T follicular helper cell (primary cell): ENCODE results near the gene SPATA9.
A peak's percentile ranks its signal among the peaks of the same experiment; 100 is the strongest.

ENCODE experiments used
- DNase-seq: peaks from one replicate; pipeline ENCODE4 v3.0.0-alpha.2; 2020; ENCODE audit warnings: low read depth
- total RNA-seq, 2 experiments: gene quantifications; one replicate each; lab custom pipeline; 2026; lab: John Stamatoyannopoulos, UW

The SPATA9 gene, protein sequence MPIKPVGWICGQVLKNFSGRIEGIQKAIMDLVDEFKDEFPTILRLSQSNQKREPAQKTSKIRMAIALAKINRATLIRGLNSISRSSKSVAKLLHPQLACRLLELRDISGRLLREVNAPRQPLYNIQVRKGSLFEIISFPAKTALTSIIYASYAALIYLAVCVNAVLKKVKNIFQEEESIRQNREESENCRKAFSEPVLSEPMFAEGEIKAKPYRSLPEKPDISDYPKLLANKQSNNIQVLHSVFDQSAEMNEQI
- 0 reads per million in 2 experiments for total RNA-seq

DNA sequence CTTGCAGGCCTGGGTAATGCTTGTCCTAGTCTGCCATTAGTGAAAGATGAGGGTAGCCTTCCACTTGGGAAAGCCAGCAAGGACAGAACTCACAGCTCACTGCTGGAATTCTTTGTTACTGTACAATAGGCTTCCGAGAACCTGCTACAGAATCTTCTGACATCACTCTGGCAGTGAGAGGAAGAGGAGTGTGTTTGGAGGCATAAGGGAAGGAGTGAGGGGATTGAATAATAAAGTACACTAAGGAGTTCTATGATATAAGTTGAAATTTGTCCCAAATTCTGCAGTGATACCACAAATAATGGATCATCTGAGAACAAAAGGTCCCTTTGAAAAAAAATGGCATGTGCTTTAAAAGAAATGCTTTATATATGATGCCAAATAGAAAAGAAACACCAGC lies at the start of gene SPATA9:
SPATA9 (minus strand) TSS at position 101 of the 400 bp plus-strand sequence. CDS start 137 bp downstream, outside the sequence.
- no peak for DNase-seq

GRCh38 chr5:95731571-95732554 lies 49.1 kb upstream of the SPATA9 start:
- DNase-seq: peak; percentile 4

- no peak for DNase-seq
Observed at GRCh38 chr5:95730730-95731570, 48.2 kb upstream of the SPATA9 start, which contains the start of gene RHOBTB3. TSS of gene RHOBTB3 (plus strand) at chr5:95731336. CDS start at chr5:95731683, 347 bp downstream.

DNA sequence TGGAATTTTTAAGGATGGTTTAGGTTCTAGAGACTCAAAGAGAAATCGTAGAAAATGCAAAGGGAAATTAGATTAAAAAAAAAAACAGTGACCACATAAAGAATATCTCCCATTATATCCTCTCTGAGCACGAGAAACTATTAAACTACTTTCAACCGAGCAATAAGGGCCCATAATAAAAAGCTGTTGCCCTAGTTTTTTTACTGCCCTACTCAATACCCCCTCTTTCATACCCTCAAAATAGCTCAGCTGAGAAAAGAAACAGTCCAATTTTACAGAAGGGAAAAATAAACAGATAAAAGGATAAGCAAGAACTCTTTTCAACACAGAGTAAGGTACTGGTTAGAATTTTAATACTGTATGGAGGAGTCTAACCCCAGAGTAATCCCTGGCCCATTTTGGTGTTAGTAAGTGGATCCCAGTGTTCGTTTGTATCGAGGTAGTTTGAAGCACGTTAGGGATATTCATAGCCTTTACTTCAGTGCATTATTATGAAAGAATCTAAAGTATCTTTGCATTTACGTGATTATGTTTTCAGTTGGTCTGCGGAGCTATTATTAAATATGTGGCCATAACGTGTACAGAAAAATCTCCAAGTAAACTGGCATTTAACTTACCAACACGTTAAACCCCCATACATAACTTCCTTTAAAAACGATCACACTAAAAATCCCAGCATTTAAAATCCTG lies 47.4 kb upstream of the SPATA9 start:
- no peak for DNase-seq

GRCh38 chr5:95729115-95730010 lies 46.6 kb upstream of the SPATA9 start:
- DNase-seq: no peak

GRCh38 chr5:95728494-95729114 lies 45.8 kb upstream of the SPATA9 start:
- DNase-seq: no peak

GRCh38 chr5:95727764-95728191 lies 45.0 kb upstream of the SPATA9 start:
- no peak for DNase-seq

- DNase-seq: no peak
Observed at GRCh38 chr5:95726811-95727763, 44.3 kb upstream of the SPATA9 start.

DNA sequence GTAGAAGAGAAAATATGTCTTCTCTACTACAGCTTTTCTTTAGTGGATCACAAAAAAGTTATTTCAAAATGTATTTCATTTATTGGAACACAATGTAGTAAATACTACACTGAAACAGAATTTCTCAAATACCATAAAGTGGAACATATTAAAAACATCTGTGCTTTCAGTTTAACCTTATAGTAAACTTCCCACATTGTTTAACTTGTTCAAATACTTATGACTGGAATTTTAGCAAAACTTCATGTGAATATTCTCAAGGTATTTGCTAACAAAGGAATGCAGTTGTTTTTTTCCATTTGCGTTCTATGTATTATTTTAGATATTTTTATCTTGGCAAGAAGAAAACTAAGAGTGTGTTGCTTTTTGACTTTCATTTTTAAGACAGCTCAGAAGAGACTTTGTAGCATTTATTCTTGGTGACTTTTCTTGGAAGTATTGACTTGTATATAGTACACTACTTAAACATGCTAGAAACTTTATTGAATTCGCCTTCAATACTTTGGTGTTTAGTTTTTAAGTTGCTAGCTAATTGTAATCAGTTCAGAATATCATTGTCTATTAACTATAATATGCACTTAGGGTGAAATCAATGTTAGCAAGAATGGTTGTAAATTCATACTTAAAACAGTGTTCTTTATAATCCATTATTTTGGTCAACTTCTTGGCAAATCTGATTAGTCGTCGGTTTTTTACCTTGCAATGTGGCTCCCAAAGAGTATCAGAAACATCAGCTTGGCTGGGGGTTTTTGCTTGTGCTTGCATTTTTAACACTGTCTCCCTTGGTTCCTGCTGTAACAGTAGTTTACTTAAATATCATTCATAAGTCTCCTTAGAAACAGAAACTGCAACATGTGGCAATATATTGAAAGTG lies 43.4 kb upstream of the SPATA9 start:
- no peak for DNase-seq

GRCh38 chr5:95725071-95725820 lies 42.5 kb upstream of the SPATA9 start:
- no peak for DNase-seq

GRCh38 chr5:95723632-95724369 lies 41.0 kb upstream of the SPATA9 start:
- no peak for DNase-seq

DNA sequence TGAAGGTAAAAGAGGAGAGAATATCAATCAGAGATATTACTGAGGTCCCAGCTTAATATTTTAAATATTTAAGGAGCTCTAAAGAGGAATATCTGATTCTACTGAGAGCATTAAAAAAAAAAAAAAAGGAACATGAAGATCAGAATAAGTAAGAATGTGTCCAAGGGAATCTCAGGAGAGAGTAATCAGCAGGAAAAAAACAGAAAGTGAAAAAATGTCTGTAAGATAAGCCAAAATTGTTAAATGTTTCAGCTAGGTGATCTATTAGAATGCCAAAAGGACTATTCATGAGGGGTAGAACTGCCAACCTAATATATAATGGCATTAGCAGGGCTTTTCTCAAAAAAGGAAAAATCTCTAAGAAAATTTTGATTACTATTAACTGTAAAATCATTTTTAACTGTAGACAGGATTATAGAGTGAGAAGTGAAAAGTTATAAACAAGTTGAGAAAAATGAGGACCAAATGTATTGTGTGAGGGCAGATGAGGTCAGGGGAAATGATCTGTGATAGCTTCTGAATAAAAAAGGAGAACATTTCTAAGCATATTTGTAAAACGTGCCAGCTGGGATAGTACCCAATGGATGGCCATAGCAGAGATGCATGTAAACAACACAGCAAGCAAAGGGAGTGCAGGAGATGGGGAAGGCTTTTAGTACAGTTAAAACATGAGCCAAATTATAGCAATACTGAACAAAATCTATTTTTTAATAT lies 38.9 kb upstream of the SPATA9 start:
- DNase-seq: no peak

DNA sequence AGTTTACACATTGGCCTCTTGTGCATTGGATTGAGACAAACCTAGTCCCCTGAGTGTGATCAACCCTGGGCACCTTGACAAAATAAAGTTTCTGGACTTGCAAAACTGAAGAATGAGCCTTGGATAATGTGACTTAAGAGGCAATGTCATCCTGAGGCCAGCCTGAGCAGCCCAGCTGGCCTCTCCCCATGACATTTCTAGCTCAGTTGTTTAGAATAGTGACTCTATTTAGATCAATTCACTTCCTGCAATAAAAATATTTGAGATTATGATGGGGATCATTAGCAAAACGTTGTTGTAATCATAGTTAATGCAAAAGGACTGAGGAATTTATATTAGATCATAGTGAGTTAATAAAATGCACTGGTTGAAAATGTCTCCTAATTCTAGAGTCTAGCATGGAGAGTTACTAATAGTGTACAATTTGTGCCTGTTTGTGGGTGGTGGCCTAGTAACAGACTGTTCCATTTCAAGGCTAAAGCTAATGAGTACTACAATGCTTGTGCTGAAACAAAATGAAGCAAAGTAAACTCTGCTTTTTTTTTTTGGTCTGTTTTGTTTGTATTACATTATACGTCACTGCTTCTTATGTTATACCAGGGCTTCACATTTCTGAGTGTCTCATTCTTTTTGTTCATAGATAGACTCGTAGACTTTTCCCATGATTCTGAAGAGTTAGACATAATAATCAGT lies 37.4 kb upstream of the SPATA9 start:
- no peak for DNase-seq

DNA sequence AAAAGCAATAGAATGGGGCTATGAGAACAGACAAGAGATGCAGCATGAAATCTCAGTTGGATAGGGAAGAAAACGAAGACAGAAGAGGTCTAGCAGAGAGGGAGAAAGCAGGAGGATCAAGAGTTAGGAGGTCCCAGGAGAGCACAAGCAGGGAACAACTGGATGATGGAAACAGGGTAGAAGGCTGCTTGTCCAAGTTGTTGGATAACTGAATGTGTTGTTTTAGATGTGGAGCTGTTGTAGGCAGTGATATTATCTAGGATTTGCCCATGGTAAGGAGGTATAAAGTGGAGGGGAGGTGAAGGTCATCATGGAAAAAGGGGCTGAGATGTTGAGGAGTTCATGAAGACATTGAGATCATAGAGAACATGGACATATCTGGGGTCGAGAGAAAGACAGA lies 35.9 kb upstream of the SPATA9 start:
- DNase-seq: no peak

GRCh38 chr5:95718203-95718602 lies 35.4 kb upstream of the SPATA9 start:
- no peak for DNase-seq
